MCF 10A (cell line): Measurements from ENCODE around the gene GSTM2. TPM values are rescaled to one million over a fixed set of nuclear protein-coding genes. Genes with fewer than 3 reads are reported as not detected.

Experiments
- BruUV-seq: library from RNA; stranded (reverse); fragments of 400-500 nt; replicated peaks from 2 replicates; lab custom pipeline; 2021; lab: Mats Ljungman, UMichigan
- CTCF ChIA-PET: fragments of 300-600 bp; sonication (Branson Sonifier 250); formaldehyde crosslinking; extraction: SDS; loops from one replicate; lab custom pipeline; 2021; ENCODE audit warnings: antibody characterized with exemption, inconsistent platforms; lab: Yijun Ruan, JAX
- POLR2A ChIA-PET: fragments of 300-600, 350-650 bp; sonication (Branson Sonifier 250); formaldehyde crosslinking; extraction: SDS; loops from one replicate; lab custom pipeline; 2020; ENCODE audit warnings: antibody characterized with exemption, inconsistent platforms; lab: Yijun Ruan, JAX
- DNase-seq: peaks from one replicate; pipeline ENCODE4 v3.0.0-alpha.2; 2018; ENCODE audit not compliant: unreplicated experiment
- H3K27ac Mint-ChIP-seq: one replicate; pipeline ENCODE4 v1.8.0; 2022; ENCODE audit warnings: mild to moderate bottlenecking, low read depth, mixed read lengths; ENCODE audit not compliant: unreplicated experiment
- H3K27me3 Mint-ChIP-seq: one replicate; pipeline ENCODE4 v1.8.0; 2022; ENCODE audit warnings: mixed read lengths; ENCODE audit not compliant: insufficient read depth, unreplicated experiment
- H3K36me3 Mint-ChIP-seq: one replicate; pipeline ENCODE4 v1.8.0; 2022; ENCODE audit warnings: mild to moderate bottlenecking, moderate library complexity, mixed read lengths; ENCODE audit not compliant: insufficient read depth, unreplicated experiment
- H3K4me1 Mint-ChIP-seq: one replicate; pipeline ENCODE4 v1.8.0; 2022; ENCODE audit warnings: mixed read lengths; ENCODE audit not compliant: insufficient read depth, unreplicated experiment
- H3K4me3 Mint-ChIP-seq: one replicate; pipeline ENCODE4 v1.8.0; 2022; ENCODE audit warnings: mild to moderate bottlenecking, moderate library complexity, mixed read lengths; ENCODE audit not compliant: unreplicated experiment
- H3K9me3 Mint-ChIP-seq: one replicate; pipeline ENCODE4 v1.8.0; 2022; ENCODE audit warnings: mixed read lengths; ENCODE audit not compliant: unreplicated experiment
- CTCF ChIP-seq: fragments of 200-600 bp; IDR thresholded peaks from one replicate; pipeline ENCODE4 v1.8.0; 2022; ENCODE audit warnings: antibody characterized with exemption, mild to moderate bottlenecking; ENCODE audit not compliant: unreplicated experiment
- intact Hi-C: fragments of 100-400 bp; cut with micrococcal nuclease; formaldehyde crosslinking; loops from 2 replicates; pipeline ENCODE4 v1.14.1; 2022
- total RNA-seq: library from RNA; stranded (reverse); gene quantifications from 2 replicates; pipeline ENCODE4 v1.2.3, GENCODE V29; 2022

Gene GSTM2
- total RNA-seq, 1 experiment from 2014 or later: 0.70 TPM

GRCh38 chr1:109626682-109627408, 41.0 kb upstream of the GSTM2 start:
- no peaks in the 10 kb centered on the region for H3K27me3 Mint-ChIP-seq
- ChIA-PET POLR2A (interaction anchor here (0.7 to 1.0 kb wide), 2 partner anchors 10 to 79 kb away, joined by 3 read pairs; partner anchors contain the start of gene GNAI3), CTCF (interaction anchor here (0.6 to 11.4 kb wide), 3 partner anchors 13 to 136 kb away, joined by 3 to 96 read pairs (median 5); no protein-coding TSS in a partner anchor)
- H3K36me3 Mint-ChIP-seq: peaks cover 26% of the 10 kb centered on the region
- no peak for DNase-seq
- H3K4me3 Mint-ChIP-seq: no peak overlapping the region
- no peaks in the 10 kb centered on the region for H3K9me3 Mint-ChIP-seq
- no TSS peak for BruUV-seq
- TF ChIP-seq CTCF: no peak
- intact Hi-C loops: no loop called here
- H3K27ac Mint-ChIP-seq: peak overlapping the region; percentile 42
- peaks cover 8% of the 10 kb centered on the region for H3K4me1 Mint-ChIP-seq

GRCh38 chr1:109627692-109628399, 40.0 kb upstream of the GSTM2 start:
- H3K4me1 Mint-ChIP-seq: no peaks in the 10 kb centered on the region
- no TSS peak for BruUV-seq
- peak overlapping the region; percentile 42 for H3K27ac Mint-ChIP-seq
- H3K4me3 Mint-ChIP-seq: no peak overlapping the region
- H3K9me3 Mint-ChIP-seq: no peaks in the 10 kb centered on the region
- intact Hi-C loops: no loop called here
- H3K36me3 Mint-ChIP-seq: peaks cover 26% of the 10 kb centered on the region
- ChIA-PET CTCF (interaction anchor here (0.6 to 11.4 kb wide), 4 partner anchors 12 to 137 kb away, joined by 3 to 96 read pairs (median 3); no protein-coding TSS in a partner anchor), POLR2A (interaction anchor here (0.6 to 1.6 kb wide), 4 partner anchors 8 to 525 kb away, joined by 3 to 4 read pairs (median 3); partner anchors contain the start of genes AMPD2 and GNAI3)
- no peak for DNase-seq
- no peaks in the 10 kb centered on the region for H3K27me3 Mint-ChIP-seq
- TF ChIP-seq CTCF: no peak

- intact Hi-C loops: no loop called here
- ChIA-PET CTCF (interaction anchor here (0.5 to 11.4 kb wide), 9 partner anchors 11 to 1002 kb away, joined by 3 to 96 read pairs (median 3); no protein-coding TSS in a partner anchor), POLR2A (interaction anchor here (0.7 to 1.6 kb wide), 2 partner anchors 9 to 28 kb away, joined by 4 read pairs; partner anchors contain the start of gene AMPD2)
- Mint-ChIP-seq H3K27me3 (no peaks in the 10 kb centered on the region), H3K27ac (no peak overlapping the region), H3K9me3 (no peaks in the 10 kb centered on the region), H3K4me3 (no peak overlapping the region), H3K4me1 (no peaks in the 10 kb centered on the region), H3K36me3 (peaks cover 26% of the 10 kb centered on the region)
- TF ChIP-seq CTCF: no peak
- no peak for DNase-seq
- no TSS peak for BruUV-seq
Measured at GRCh38 chr1:109628540-109629321, 39.1 kb upstream of the GSTM2 start.
